Endothelial cell of umbilical vein (primary cell): ENCODE data around the gene UBE2C. TPM values are rescaled to one million over a fixed set of nuclear protein-coding genes. Genes with fewer than 3 reads are reported as not detected.

Experiments used
- BruUV-seq: library from RNA; stranded (reverse); fragments of 400-500 nt; replicated peaks from 2 replicates; lab custom pipeline; 2021; lab: Mats Ljungman, UMichigan
- CTCF ChIA-PET: fragments of 300-600, 350-600 bp; sonication (Branson Sonifier 250); formaldehyde crosslinking; loops from one replicate; lab custom pipeline; 2021; ENCODE audit warnings: antibody characterized with exemption, inconsistent platforms; lab: Charles Lee
- POLR2A ChIA-PET: fragments of 300-600, 350-600 bp; sonication (Branson Sonifier 250); formaldehyde crosslinking; loops from one replicate; lab custom pipeline; 2021; ENCODE audit warnings: antibody characterized with exemption, inconsistent platforms; lab: Charles Lee
- DNase-seq: peaks from one replicate; pipeline ENCODE4 v3.0.0-alpha.2; 2011; ENCODE audit warnings: low read depth, low spot score
- FAIRE-seq: peaks from 2 replicates; lab custom pipeline; 2011; peaks lifted over from hg19 to GRCh38; lab: Jason Lieb, UNC
- H2AFZ ChIP-seq: 2 replicates; pipeline ENCODE4 v1.6.0; 2012; ENCODE audit warnings: low read depth, low read length, control low read depth, inconsistent platforms
- H3K27ac ChIP-seq: 2 replicates; pipeline ENCODE4 v1.5.1; 2011; ENCODE audit warnings: low read depth, mild to moderate bottlenecking, control low read depth, low read length, moderate library complexity; ENCODE audit not compliant: insufficient read depth
- H3K27me3 ChIP-seq, 2 experiments: 2 replicates each; pipeline versions ENCODE4 v1.6.0 to v1.6.1; 2011; ENCODE audit warnings: low read length in 2 of 2, mixed read lengths in 1 of 2; ENCODE audit not compliant: control insufficient read depth in 2 of 2, insufficient read depth in 2 of 2
- H3K36me3 ChIP-seq, 2 experiments: 2 replicates in 1 of 2; 3 replicates in 1 of 2; pipeline ENCODE4 v1.5.1; 2011; ENCODE audit warnings: low read length in 2 of 2, mild to moderate bottlenecking in 1 of 2, moderate library complexity in 1 of 2; ENCODE audit not compliant: control insufficient read depth in 2 of 2, insufficient read depth in 2 of 2; ENCODE audit errors: extremely low read depth in 1 of 2
- H3K4me1 ChIP-seq: 3 replicates; pipeline ENCODE4 v1.5.1; 2011; ENCODE audit warnings: mild to moderate bottlenecking, low read length; ENCODE audit not compliant: control insufficient read depth, insufficient read depth; ENCODE audit errors: extremely low read depth
- H3K4me2 ChIP-seq: 2 replicates; pipeline ENCODE4 v1.6.1; 2011; ENCODE audit warnings: low read length, control low read depth, mixed read lengths; ENCODE audit not compliant: insufficient read depth
- H3K4me3 ChIP-seq, 3 experiments: fragments of 200-600 bp in 1 of 3; sonication (generic), shearing (Covaris generic) in 1 of 3; replicated peaks in 1 of 3; 2 replicates each; pipeline ENCODE4 v1.5.1; 2011 to 2016; ENCODE audit warnings: control low read depth in 3 of 3, low read length in 3 of 3, mild to moderate bottlenecking in 2 of 3, inconsistent platforms in 1 of 3, low read depth in 1 of 3, moderate library complexity in 1 of 3; ENCODE audit not compliant: insufficient read depth in 1 of 3
- H3K79me2 ChIP-seq: 2 replicates; pipeline ENCODE4 v1.6.0; 2012; ENCODE audit warnings: low read length, inconsistent platforms; ENCODE audit not compliant: control insufficient read depth, insufficient read depth
- H3K9ac ChIP-seq: replicated peaks from 2 replicates; pipeline ENCODE3; 2011; ENCODE audit warnings: low read length, control low read depth; ENCODE audit not compliant: insufficient read depth; ENCODE audit errors: extremely low read depth
- H3K9me1 ChIP-seq: replicated peaks from 3 replicates; pipeline ENCODE4 v1.6.0; 2011; ENCODE audit warnings: mild to moderate bottlenecking, low read length; ENCODE audit not compliant: control insufficient read depth, insufficient read depth; ENCODE audit errors: extremely low read depth
- H3K9me3 ChIP-seq: replicated peaks from 2 replicates; pipeline ENCODE4 v1.5.1; 2012; ENCODE audit warnings: low read length, inconsistent platforms; ENCODE audit not compliant: control insufficient read depth, insufficient read depth
- H4K20me1 ChIP-seq: replicated peaks from 2 replicates; pipeline ENCODE3; 2011; ENCODE audit warnings: mild to moderate bottlenecking, low read length; ENCODE audit not compliant: control insufficient read depth, insufficient read depth; ENCODE audit errors: extremely low read depth
- EZH2 ChIP-seq: IDR thresholded peaks from 2 replicates; pipeline ENCODE4 v1.6.1; 2012; ENCODE audit warnings: borderline replicate concordance, low read depth, mild to moderate bottlenecking, moderate library complexity, low read length, inconsistent platforms; ENCODE audit not compliant: severe bottlenecking
- FOS ChIP-seq: IDR thresholded peaks from 2 replicates; pipeline ENCODE4 v1.6.1; 2011; ENCODE audit warnings: mild to moderate bottlenecking, low read length, moderate library complexity, borderline replicate concordance; ENCODE audit not compliant: insufficient read depth
- GATA2 ChIP-seq: IDR thresholded peaks from 2 replicates; pipeline ENCODE4 v1.7.0; 2011; ENCODE audit warnings: low read depth, mild to moderate bottlenecking, moderate library complexity, mixed read lengths, low read length; ENCODE audit not compliant: insufficient read length, insufficient read depth
- JUN ChIP-seq: IDR thresholded peaks from 2 replicates; pipeline ENCODE4 v1.6.1; 2011; ENCODE audit warnings: borderline replicate concordance, low read depth; ENCODE audit not compliant: insufficient read length, insufficient read depth
- MAX ChIP-seq: IDR thresholded peaks from 2 replicates; pipeline ENCODE4 v1.6.1; 2011; ENCODE audit not compliant: insufficient read depth, insufficient read length
- MYC ChIP-seq: IDR thresholded peaks from one replicate; pipeline ENCODE4 v1.6.1; 2011; ENCODE audit warnings: mild to moderate bottlenecking, low read depth, low read length
- POLR2A ChIP-seq: IDR thresholded peaks from 2 replicates; pipeline ENCODE4 v1.6.1; 2012; ENCODE audit warnings: low read depth, mild to moderate bottlenecking, control low read depth, low read length
- POLR2AphosphoS5 ChIP-seq: IDR thresholded peaks from 2 replicates; pipeline ENCODE4 v1.6.1; 2012; ENCODE audit warnings: low read depth, mild to moderate bottlenecking, control low read depth, low read length, moderate library complexity; ENCODE audit not compliant: insufficient read depth
- dilution Hi-C: fragments of 300-500 bp; cut with MboI; formaldehyde crosslinking; loops from one replicate; pipeline ENCODE4 v1.15.0; 2019; ENCODE audit warnings: low sequenced_read_pairs; ENCODE audit not compliant: extremely low pct_ligation_motif_present
- intact Hi-C: fragments of 100-400 bp; cut with micrococcal nuclease; formaldehyde crosslinking; loops from one replicate; pipeline ENCODE4 v1.10.0; 2022
- polyA plus RNA-seq, 4 experiments: library from polyadenylated mRNA; depleted of rRNA in 3 of 4; stranded (reverse) in 3 of 4; unstranded in 1 of 4; fragments of >200 nt; gene quantifications; 2 replicates each; pipeline versions ENCODE4 v1.2.1 to v1.2.3, GENCODE V29; 2011 to 2012; ENCODE audit warnings: missing spikeins in 1 of 4
- total RNA-seq: library from RNA; stranded (reverse); gene quantifications from 2 replicates; pipeline ENCODE4 v1.2.3, GENCODE V29; 2021
- TF ChIP-seq, protein P1 (sequence below), 2 donors: IDR thresholded peaks; 1 replicate in 1 of 2; 2 replicates in 1 of 2; pipeline ENCODE4 v1.5.1; 2011; ENCODE audit warnings: low read length in 2 of 2, mild to moderate bottlenecking in 2 of 2, moderate library complexity in 2 of 2, control low read depth in 1 of 2, inconsistent platforms in 1 of 2, low read depth in 1 of 2; ENCODE audit not compliant: insufficient read depth in 1 of 2; ENCODE audit errors: extremely low read depth in 1 of 2

Gene UBE2C
- total and polyA plus RNA-seq, 2 donors (not counting 3 experiments of a cell fraction or from before 2014, with no cell fraction given), result 129 to 130 TPM

DNA sequence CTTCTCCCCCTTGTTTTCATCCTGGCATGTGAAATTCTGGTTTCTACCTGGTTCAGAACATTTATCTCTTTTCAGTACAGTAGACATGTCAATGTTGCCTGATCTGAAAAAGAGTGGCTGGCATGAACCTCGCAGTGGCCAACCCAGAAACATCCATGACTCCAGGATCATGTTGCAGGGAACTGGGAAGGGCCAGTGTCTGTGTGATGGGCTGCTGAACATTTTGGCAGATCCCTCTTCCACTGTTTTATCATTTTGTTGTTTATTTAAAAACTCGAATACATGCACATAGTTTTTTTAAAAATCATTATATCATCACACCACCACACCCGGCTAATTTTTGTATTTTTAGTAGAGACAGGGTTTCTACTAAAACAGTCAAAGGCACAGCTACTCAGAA, 39.8 kb upstream of the UBE2C start:
- H3K9me3 ChIP-seq, result no peaks in the 10 kb centered on the region
- ChIA-PET POLR2A (no interaction called here), CTCF (interaction anchor here (0.7 to 4.3 kb wide), 4 partner anchors 320 to 454 kb away, joined by 3 to 88 read pairs (median 57); no protein-coding TSS in a partner anchor)
- no peaks in the 10 kb centered on the region for H3K4me1 ChIP-seq
- no peak for FAIRE-seq
- H3K36me3 ChIP-seq, result no peaks in the 10 kb centered on the region
- no peak for TF ChIP-seq POLR2A
- TF ChIP-seq, protein P1, sequence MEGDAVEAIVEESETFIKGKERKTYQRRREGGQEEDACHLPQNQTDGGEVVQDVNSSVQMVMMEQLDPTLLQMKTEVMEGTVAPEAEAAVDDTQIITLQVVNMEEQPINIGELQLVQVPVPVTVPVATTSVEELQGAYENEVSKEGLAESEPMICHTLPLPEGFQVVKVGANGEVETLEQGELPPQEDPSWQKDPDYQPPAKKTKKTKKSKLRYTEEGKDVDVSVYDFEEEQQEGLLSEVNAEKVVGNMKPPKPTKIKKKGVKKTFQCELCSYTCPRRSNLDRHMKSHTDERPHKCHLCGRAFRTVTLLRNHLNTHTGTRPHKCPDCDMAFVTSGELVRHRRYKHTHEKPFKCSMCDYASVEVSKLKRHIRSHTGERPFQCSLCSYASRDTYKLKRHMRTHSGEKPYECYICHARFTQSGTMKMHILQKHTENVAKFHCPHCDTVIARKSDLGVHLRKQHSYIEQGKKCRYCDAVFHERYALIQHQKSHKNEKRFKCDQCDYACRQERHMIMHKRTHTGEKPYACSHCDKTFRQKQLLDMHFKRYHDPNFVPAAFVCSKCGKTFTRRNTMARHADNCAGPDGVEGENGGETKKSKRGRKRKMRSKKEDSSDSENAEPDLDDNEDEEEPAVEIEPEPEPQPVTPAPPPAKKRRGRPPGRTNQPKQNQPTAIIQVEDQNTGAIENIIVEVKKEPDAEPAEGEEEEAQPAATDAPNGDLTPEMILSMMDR (IDR thresholded peaks at IDR 0.05; ENCODE audit: extremely low read depth in 1 of 2, insufficient read depth in 1 of 2, low read depth in 1 of 2, low read length in 2 of 2), result no peak
- TF ChIP-seq EZH2, result no peak
- no peak for TF ChIP-seq JUN
- no peak for TF ChIP-seq POLR2AphosphoS5
- no peak for TF ChIP-seq GATA2
- no peak for TF ChIP-seq FOS
- no peak for TF ChIP-seq MYC
- TF ChIP-seq MAX, result no peak
- no peak overlapping the region for H3K27ac ChIP-seq
- peaks cover 0 to 4% of the 10 kb centered on the region in 2 experiments for H3K27me3 ChIP-seq
- intact Hi-C loops, result loop anchor here (5.0 to 10.0 kb wide), 2 partner anchors 148 to 675 kb away; partner anchors contain the start of gene WFDC10A
- no peak overlapping the region for H3K9ac ChIP-seq
- no peaks in the 10 kb centered on the region for H3K9me1 ChIP-seq
- H3K4me3 ChIP-seq, result no peak overlapping the region
- dilution Hi-C loops, result no loop called here
- DNase-seq, result no peak
- BruUV-seq, result no TSS peak
- H2AFZ ChIP-seq, result no peak overlapping the region
- no peaks in the 10 kb centered on the region for H3K79me2 ChIP-seq
- H3K4me2 ChIP-seq, result no peak overlapping the region
- no peaks in the 10 kb centered on the region for H4K20me1 ChIP-seq
